HG02973 (cell line): ENCODE results near the gene ELF4.
A peak's percentile ranks its signal among the peaks of the same experiment; 100 is the strongest.

Source experiments
- ATAC-seq: cut with Tn5 transposase; IDR thresholded peaks from one replicate; pipeline ENCODE4 v1.9.1; 2021; ENCODE audit warnings: moderate library complexity; ENCODE audit not compliant: unreplicated experiment

ELF4 gene

DNA sequence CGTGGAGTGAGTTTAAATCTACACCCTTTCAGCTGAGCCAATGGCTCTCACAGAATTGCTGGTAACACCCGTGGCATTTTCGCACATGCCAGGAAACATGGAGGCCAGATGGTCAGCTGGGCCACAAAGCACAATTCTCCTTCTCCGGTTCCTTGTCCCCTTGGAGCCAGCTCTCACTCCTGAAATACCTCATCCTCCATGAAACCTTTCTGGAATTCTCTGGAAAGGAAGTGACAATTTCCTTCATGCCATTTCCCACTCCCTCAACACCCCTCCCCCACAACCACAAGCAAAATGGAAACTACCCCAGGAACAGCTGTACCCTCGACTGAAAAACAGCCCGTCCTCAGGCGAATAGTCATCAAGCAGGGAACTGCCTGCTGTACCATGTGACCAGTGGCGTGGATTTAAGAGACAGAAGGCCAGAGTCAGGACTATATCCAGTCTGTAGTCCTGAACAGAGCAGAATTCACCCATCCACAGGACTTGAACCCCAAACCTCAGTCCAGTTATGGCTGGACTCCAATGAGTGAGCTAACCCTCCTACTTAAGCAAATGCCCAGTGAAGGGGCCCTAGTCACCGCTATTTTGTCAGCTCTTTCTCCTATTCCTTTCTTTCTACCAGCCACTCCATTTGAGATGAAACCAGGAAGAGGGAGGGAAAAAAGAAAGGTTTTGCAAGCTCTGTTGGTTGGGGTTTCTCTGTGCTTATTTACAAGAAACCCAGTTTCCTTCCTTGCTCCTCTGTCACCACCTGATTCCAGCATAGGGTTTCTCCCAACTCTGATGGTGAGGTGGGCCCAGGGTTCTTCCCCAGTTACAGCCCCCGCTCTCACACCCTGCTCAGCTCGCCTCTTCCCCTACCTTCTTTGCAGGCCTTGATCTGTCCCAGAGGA lies 24.5 kb downstream of the ELF4 start:
- ATAC-seq: no peak

DNA sequence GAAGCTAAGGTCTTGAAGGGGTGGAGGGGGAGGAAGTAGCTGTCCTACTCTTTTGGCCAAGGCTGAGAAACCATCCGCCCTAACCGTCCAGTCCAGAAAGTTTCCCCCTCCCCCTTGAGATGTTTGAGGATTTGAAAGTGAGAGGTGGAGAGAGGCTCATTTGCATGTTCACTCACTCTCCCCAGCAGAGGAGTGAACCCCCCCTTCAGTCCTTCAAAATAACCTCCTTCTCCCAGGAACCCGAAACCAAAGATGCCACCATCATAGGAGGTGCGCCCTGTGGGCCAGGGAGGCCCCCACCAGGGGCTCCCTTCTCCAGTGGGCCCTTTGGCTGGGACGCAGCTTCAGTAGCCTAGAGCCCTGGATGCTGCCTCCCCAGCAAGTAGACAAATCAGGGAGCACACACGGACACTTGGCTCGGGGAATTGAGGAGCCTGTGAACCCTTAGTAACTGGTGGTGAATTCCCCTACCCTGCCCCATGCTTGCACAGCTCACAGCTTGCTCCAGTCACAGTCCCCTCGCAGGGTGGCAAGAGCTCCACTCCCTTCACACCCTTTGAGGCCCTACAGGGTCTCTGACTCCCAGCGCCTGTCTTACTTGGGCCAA lies 25.6 kb downstream of the ELF4 start:
- ATAC-seq: peak; percentile 42

DNA sequence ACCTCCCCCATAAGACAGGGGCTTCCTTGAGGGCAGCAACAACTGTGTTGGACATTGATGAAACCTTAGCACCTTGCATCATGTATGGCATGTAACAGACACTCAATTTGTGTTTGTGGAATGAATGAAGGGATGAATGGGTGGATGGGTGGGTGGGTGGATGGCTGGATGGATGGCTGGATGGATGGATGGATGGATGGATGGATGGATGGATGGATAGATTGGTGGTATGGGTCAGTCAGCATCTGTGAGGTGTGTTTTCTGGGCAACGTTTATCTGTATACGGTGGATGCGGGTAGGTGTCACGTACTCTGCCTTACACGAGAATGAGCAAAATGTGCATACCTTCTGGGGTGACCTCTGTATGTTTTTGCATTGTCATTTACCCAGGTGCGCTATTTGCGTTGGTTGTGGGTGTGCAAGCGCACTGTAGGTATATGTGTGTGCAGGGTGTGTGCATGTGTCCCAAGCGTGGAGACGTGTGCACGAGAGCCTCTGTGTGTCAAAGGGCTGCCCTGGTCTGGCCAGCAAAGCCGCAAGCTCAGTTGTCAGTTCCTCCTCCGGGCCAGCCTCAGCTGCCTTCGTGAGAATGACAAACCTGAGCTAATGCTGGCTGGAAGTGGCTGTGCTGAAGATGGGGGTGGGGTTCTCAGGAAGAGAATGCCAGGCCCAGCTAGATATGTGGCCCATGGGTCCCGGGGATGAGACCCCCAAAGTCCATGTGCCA lies 26.5 kb downstream of the ELF4 start:
- ATAC-seq: no peak

DNA sequence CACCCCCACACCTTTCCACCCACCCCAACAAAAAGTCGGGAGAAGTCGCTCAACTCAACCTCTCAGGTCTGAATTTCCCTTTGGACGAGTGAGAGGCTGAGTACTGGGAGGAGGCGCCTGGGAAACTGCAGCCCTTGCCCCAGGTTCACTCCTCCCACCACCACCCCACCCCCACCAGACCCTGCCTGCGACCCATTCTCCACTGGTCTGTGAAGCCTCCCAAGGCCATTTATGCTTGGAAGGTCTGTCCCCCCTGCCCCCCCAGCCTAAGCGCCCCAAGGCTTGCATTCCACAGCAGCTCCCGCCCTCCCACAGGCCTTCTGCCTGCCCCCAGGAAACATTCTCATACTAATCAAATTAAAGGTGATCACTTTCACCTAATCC lies 27.2 kb downstream of the ELF4 start:
- no peak for ATAC-seq

DNA sequence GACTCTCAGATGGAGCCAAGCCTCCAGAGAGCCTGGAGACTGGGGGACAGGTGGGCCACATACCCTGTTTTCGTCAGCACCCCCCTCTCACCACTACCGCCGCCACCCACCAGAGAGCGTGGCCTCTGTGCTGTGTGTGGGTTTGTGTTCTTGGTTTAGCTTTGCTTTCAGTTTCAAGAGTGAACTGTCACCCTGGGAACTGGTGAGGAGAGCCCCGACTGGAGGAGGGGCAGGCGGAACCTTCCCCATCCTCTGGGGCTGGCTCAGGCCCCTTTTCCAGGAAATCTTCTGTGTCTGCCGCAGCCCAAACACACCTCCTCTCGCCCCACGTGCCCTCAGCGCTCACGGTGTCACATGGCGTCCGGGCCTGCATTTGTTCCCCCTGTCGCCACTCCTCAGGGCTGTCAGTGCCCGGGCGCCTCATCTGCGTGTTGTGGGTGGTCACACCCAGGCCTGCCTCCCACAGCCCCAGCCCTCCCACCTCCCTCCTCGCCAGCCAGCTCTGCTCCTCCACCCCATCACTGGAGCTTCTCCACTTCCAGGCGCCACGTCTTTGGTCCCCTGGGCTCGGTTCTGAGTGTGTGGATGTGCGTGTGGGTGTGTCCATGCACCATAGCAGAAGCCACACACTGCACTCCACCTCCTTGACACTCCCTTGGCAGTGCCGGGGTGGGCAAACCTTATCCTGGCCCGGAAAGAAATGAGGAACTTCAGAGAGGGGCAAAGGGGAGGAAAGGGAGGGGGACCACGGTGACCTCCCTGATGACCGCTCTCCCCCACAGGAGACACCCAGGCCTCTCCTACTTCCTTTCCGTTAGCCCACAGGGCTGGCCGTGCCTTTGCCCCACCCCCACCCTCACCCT lies 27.8 kb downstream of the ELF4 start:
- peak; percentile 61 for ATAC-seq

DNA sequence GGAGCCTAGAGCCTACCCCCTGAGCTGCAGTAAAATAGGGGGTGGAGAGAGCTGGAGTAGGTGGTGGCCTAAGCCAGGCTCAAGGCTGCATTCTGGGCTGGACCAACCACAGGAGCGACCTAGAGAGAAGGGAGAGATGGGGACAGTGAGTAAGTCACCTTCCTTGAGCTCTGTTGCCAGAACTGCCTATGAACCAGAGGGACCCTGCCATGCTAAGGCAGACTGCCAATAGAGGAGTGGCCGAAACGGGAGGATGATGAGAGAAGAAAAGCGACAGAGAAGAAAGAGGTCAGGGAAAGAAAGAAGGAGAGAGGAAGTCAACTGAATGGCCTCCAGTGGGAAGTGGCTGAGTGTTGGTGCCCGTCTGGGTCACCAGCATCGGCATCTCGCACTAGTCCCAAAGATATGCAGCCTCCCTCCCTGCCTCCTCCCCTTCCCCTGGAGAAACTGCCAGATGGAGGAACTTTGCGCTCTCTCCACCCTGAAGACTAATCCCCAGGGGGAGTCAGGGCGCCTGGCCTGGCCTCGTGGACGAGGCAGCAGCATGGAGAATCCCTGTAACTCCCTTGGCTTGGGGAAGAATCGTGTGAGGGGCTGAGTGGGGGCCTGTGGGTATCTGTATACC lies 28.8 kb downstream of the ELF4 start:
- no peak for ATAC-seq

DNA sequence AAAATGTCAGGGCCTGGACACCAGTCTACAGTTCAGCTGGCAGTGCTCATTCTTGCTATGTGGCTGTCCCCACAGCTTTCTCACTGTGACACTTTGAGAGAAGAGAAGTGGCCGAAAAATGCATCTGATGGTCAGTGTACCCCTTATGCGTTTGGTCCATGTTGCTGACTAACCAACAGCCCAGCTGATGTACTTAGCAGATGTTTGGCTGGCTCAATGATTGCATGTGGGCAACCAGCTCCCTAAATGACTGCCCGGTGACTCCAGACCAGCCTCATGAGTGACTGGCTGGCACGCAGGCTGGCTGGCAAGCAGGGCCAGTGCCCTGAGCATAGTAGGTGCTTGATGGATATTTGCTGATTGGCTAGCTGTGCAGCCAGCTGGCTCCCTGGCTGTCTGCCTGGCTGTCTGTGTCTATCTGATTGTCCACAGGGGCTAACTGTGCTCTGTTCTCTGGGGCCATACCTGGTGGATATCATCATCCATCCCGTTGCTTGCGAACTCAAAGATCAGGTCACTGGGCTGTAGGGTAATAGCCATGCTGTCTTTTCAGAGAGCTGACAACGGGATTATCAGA lies 29.4 kb downstream of the ELF4 start:
- ATAC-seq: no peak

DNA sequence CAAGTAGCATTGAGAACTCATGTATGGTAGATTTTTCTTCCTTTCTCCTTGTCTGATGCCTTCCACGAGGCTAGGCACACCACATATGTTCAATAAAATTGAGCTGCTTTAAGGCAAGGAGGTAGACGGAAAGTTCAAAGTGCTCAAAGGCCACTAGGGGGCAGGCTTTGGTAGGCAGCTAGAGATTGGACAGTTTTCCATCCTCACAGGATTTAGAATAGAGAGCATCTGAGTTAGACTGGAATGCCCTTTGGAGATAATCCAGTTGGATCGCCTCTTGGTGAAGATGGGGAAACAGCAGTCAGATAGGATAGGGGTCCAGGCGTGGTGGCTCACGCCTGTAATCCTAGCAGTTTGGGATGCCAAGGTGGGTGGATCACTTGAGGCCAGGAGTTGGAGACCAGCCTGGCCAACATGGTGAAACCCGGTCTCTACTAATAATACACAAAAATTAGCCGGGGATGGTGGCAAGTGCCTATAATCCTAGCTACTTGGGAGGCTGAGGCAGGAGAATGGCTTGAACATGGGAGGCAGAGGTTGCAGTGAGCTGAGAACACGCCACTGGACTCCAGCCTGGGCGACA lies 30.4 kb downstream of the ELF4 start:
- no peak for ATAC-seq

DNA sequence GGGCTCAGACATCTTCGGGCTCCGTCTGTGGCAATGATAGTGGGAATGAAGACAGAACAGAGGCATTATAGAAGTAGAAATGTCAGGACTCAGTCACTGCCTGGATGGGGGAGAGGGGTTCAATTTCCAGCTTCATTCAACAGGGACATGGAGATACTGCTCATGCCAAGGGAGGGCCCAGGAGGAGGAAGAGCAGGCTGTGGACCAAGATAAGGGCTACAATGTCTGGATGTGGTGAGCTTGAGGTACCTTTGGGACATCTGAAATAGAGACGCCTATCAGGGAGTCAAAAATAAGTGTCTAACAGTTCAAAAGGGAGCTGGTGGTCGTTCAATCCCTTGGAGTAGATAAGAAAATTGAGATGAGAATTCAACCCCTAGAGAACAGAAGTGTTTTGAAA lies 34.5 kb downstream of the ELF4 start:
- no peak for ATAC-seq

DNA sequence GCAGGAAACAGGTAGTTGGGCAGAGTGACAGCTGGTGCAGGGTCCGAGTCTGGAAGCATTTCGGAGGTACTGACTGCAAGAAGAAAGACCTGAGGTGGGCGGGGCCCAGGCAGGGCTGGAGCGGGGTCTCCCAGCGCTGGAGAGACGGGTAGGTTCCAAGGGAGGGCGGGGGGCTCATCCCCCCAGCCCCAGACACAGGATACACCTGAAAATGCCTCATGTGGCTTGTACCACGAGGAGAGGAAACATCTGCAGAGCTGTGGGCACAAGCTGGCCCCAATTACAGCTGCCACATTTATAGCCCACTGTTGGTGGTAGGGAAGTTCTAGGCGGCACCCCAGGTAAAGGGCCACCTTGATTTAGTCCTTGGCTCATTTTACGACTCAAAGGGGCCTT lies 38.0 kb downstream of the ELF4 start:
- no peak for ATAC-seq

DNA sequence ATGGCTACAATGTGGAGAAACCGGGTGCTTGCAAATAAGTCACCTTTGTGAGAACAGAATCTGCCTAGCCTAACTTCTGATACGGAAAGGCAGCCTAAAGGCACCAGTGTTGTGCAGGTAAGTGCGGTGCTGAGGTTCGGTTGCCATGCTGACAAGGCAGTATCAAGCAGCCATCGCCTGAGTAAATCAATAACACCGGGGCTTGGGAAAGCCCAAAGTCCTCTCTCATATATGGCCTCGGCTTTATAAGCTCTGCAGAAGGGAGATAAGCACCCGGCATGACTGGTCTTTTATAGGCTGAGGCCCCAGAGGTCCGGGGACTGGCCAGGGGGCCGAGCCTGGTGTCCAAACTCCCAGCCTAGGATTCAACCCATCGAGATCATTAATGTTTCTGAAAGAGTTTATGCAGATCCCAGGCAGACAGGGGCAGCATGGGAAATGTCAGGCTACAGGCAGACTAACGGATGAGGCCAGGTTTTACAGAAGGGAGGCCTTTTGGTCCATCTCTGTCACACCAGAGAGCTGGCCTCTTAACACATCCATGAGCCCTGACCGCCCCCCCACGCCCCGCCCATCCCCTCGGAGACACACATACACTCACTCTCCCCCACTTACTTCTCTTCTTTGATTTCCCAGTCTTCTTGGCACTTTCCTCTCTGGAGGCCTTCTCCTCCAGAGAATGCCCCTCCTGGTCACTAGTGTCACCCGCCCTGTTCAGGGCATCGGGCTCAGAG lies 38.5 kb downstream of the ELF4 start:
- no peak for ATAC-seq

DNA sequence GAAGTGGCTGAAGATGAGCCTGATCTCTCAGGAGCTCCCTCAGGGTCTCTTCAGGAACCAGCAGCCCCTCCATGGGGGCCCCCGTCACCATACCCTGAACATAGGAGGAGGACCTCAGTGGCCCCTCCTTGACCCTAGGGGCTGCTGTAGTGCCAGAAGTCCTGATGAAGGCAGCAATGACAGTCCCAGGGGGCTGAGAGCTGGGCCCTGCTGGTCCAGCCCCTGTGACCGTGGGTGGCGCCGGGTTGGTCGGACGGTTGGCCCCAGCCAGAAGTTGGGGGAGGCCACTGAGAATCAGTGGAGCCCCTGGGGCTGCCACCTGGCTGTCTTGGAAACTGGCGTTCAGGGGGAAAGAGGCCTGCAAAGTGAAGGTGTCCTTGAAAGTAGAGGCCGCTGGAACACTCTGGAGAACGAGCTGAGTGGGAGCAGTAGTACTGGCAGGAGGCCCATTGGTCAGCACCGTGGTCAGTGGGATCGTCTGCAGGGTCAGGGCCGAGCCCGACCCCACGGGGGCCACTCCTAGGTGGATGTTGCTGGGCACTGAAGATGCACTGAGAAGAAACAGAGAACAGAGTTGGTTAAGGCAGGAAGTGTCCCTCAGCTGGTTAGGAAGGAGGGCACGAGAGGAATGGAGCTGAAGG lies 43.2 kb downstream of the ELF4 start:
- ATAC-seq: no peak

DNA sequence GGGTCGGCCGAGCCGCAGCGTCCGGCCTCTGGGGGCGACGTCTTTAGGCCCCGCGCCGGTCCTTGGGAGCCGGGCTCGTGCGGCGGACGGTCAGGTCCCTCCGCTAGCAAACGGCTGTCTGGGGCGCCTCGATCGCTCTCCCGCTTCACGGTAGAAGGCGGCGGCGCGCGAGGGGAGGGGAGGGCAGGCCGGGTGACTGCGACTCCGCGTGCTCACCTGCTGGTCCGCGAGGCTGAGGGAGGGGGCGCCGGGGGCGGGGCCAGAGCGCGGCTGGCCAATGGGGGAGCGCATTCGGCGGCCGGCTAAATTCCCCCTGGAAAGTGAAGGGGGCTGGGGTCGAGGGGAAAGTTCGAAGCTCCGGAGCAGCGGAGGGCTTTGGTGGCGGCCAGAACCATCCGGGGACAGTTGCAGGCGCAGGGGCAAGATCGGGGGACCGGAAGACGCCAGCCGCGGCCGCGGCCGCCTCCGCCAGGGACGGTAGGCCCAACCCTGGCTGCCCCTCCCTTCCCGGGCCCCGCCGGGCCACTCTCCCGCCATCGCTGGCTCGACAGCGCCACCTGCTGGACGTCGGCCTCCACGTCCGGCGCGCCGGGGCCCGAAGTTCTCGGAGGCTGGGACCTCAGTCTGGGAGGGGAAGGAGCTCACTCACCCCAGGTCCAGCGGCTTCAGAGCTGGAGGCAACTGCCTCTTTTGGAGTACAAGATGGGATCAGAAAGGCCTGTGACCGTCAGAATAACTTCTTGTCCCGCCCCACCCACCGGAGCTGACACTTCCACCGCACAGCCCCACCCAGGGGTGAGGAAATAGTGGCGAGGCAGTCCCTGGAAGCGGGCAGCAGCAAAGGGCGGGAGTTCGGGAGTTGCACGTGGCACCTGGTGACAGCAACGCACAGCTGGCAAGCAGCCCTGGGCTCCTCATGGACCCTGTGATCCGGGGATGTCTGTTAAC lies 49.9 kb downstream of the ELF4 start:
- peak; percentile 94 for ATAC-seq

DNA sequence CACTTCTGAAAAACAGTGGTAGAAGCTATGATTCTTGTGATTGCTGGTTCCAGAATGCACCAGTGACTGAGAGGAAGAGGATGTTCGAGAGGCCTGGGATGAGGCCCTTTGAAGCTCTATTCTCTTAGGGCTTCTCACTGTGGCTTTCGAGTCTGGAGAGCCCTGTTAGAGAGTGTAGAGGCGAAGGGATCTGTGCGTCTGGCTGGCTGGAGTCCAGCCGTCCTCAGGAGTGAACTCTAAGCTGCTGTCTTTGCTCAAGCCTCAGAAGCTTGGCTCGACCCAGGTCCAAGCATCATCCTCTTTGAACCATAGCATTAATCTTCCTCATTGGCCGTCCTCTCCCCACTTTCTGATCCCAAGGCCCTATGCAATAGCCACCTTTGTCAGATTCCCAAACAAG lies 51.6 kb downstream of the ELF4 start:
- ATAC-seq: no peak

DNA sequence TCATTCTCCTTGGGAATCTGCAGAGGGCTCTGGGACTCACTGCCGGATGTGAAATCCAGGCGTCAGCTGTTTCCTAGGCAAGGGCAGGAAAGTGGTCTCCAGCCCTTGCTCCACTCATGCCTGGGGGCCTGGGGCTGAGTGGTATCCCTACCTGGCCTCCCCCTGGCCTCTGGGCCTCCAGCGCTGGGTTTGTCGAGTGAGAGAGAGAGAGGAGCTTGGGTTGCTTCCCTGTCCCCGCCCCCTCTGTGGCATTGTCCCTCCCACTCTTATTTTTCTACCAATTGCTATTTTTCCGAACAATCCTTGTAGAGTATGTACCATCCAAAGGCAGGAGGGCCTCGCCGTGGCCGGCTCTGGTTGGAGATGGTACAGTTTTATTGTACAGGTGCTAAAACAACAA lies 53.1 kb downstream of the ELF4 start:
- no peak for ATAC-seq

DNA sequence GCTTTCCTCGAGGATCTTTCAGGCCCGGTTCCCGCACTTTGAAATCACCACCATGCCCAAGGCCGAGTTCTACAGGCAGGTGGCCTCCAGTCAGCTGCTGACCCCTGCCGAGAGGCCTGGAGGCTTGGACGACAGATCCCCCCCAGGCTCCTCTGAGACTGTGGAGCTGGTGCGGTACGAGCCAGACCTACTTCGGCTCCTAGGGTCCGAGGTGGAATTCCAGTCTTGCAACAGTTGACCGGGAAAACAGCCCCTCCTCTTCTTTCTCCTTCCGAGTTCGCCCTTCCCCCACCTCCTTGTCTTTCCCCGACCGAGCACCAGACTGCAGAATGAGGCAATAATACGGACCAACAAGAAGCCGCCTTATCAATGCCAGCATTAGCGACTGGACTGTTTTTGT lies 54.4 kb downstream of the ELF4 start:
- ATAC-seq: no peak

DNA sequence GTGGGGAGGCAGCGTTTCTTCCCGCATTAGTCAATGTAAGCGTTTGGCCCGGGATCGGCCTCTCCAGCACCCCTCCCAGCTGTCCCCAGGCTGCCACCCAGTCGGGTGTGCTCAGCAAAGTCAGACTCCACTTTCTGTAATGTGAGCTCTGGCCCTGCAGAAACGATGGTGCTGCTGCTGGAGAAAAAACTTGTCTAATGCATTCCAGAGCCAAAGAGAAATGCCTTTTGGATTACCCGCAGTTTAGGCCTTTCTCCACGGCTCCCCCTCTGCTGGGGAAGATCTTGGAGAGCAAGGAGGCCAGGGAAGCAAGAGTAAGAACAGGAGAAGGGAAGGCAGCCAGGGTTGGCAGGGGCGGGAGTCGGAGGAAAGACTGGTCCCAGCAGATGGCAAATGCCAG lies 55.2 kb downstream of the ELF4 start:
- ATAC-seq: no peak

DNA sequence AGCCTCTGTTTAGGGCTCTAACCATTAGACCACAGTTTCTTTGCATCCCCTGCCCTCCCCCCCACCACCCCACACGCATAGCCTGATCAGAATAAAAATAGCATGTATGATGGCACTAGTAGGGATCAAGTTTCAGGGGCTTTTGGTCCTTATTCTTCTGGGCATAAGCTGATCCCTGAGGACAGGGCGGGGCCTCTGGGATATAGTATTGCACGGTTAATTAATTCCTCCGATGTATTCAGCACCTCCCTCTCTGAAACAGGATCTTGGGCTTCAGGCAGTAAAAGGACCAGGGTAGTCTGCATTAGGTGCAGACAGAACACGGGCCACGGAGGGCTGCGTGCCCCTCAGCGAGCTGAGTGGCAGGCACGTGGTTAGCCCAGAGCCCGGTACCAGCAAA lies 57.1 kb downstream of the ELF4 start:
- ATAC-seq: no peak
